A549 (cell line): ENCODE data around the gene COL4A5. TPM values are rescaled to one million over a fixed set of nuclear protein-coding genes. Genes with fewer than 3 reads are reported as not detected.
A peak's percentile ranks its signal among the peaks of the same experiment; 100 is the strongest.

ENCODE experiments used
- ATAC-seq, 2 experiments: fragments of 200-7000 bp in 1 of 2; fragments of >200 bp in 1 of 2; cut with Nextera tagmentation in 1 of 2; cut with Tn5 transposase in 1 of 2; 3 replicates each; pipeline versions ENCODE4 v1.8.0 to v1.9.1; 2018 to 2020; ENCODE audit warnings: mild to moderate bottlenecking in 1 of 2, moderate library complexity in 1 of 2
- CTCF ChIA-PET: fragments of 300-600 bp; sonication (Branson Sonifier 250); formaldehyde crosslinking; extraction: SDS; loops from one replicate; lab custom pipeline; 2021; ENCODE audit warnings: antibody characterized with exemption, inconsistent platforms; lab: Yijun Ruan, JAX
- POLR2A ChIA-PET: fragments of 350-600 bp; formaldehyde crosslinking; extraction: SDS; loops from one replicate; lab custom pipeline; 2021; ENCODE audit warnings: antibody characterized with exemption, inconsistent platforms; lab: Yijun Ruan, JAX
- DNase-seq, 2 experiments: peaks; one replicate each; pipeline versions ENCODE4 v3.0.0 to v3.0.0-alpha.2; 2011 to 2016; ENCODE audit warnings: low read depth in 1 of 2, low spot score in 1 of 2
- FAIRE-seq: peaks from 2 replicates; lab custom pipeline; 2011; peaks lifted over from hg19 to GRCh38; lab: Jason Lieb, UNC
- H3K27ac ChIP-seq, 2 experiments: fragments of >200 bp; sonication (Bioruptor Twin); formaldehyde crosslinking; 3 replicates each; pipeline ENCODE4 v1.5.1; 2016 to 2017
- H3K4me1 ChIP-seq: fragments of >200 bp; sonication (Bioruptor Twin); formaldehyde crosslinking; 3 replicates; pipeline ENCODE4 v1.6.1; 2016
- H3K4me2 ChIP-seq: fragments of >200 bp; sonication (Bioruptor Twin); formaldehyde crosslinking; 3 replicates; pipeline ENCODE4 v1.6.1; 2016
- H3K4me3 ChIP-seq: fragments of >200 bp; sonication (Bioruptor Twin); formaldehyde crosslinking; 3 replicates; pipeline ENCODE4 v1.5.1; 2016
- H3K9me3 ChIP-seq: fragments of >200 bp; sonication (Bioruptor Twin); formaldehyde crosslinking; 3 replicates; pipeline ENCODE4 v1.6.1; 2016
- ATOH8 ChIP-seq: fragments of 250-450 bp; sonication (Bioruptor Pico); IDR thresholded peaks from 2 replicates; pipeline ENCODE4 v1.5.0; 2020; ENCODE audit warnings: low read depth, mild to moderate bottlenecking, moderate library complexity
- CBX2 ChIP-seq: fragments of 200-600 bp; sonication (generic); IDR thresholded peaks from 2 replicates; pipeline ENCODE4 v1.6.1; 2016; ENCODE audit warnings: low read depth, mild to moderate bottlenecking, borderline replicate concordance
- CBX8 ChIP-seq: fragments of 200-600 bp; sonication (generic); IDR thresholded peaks from 2 replicates; pipeline ENCODE4 v1.6.1; 2016
- CEBPB ChIP-seq, 2 experiments: fragments of >200 bp in 1 of 2; sonication (Bioruptor Twin) in 1 of 2; formaldehyde crosslinking in 1 of 2; IDR thresholded peaks; 2 replicates each; pipeline ENCODE4 v1.6.1; 2012 to 2016
- CHD2 ChIP-seq: fragments of 150-350 bp; IDR thresholded peaks from 2 replicates; pipeline ENCODE4 v1.6.1; 2014; ENCODE audit warnings: low read length; ENCODE audit not compliant: partially characterized antibody
- CHD4 ChIP-seq: fragments of 200-600 bp; sonication (generic); IDR thresholded peaks from 2 replicates; pipeline ENCODE4 v1.6.1; 2016; ENCODE audit warnings: antibody characterized with exemption, mild to moderate bottlenecking, borderline replicate concordance
- EP300 ChIP-seq, 2 experiments: fragments of >200 bp; sonication (Bioruptor Twin); formaldehyde crosslinking; IDR thresholded peaks; 2 replicates in 1 of 2; 3 replicates in 1 of 2; pipeline ENCODE4 v1.6.1; 2016 to 2017
- FOSL2 ChIP-seq, 2 experiments: fragments of 450-650 bp in 1 of 2; fragments of >200 bp in 1 of 2; sonication (Bioruptor Twin) in 1 of 2; formaldehyde crosslinking; IDR thresholded peaks; 2 replicates each; pipeline versions ENCODE4 v1.5.0 to v1.6.1; 2016 to 2020; ENCODE audit warnings: mild to moderate bottlenecking in 1 of 2, moderate library complexity in 1 of 2
- FOXS1 ChIP-seq: fragments of 250-450 bp; sonication (Bioruptor Pico); IDR thresholded peaks from 2 replicates; pipeline ENCODE4 v1.5.0; 2020; ENCODE audit warnings: mild to moderate bottlenecking, moderate library complexity
- GATA3 ChIP-seq: IDR thresholded peaks from 2 replicates; pipeline ENCODE4 v1.6.1; 2012; ENCODE audit warnings: borderline replicate concordance
- HOXA7 ChIP-seq: fragments of 250-450 bp; sonication (Bioruptor Pico); IDR thresholded peaks from 2 replicates; pipeline ENCODE4 v1.5.0; 2020; ENCODE audit warnings: mild to moderate bottlenecking, moderate library complexity
- JUNB ChIP-seq: fragments of >200 bp; sonication (Bioruptor Twin); formaldehyde crosslinking; IDR thresholded peaks from 2 replicates; pipeline ENCODE4 v1.6.1; 2016
- KDM1A ChIP-seq: fragments of 200-600 bp; sonication (generic); IDR thresholded peaks from 2 replicates; pipeline ENCODE4 v1.6.1; 2016; ENCODE audit warnings: low read depth, mild to moderate bottlenecking
- MAZ ChIP-seq: fragments of 150-350 bp; IDR thresholded peaks from 2 replicates; pipeline ENCODE4 v1.6.1; 2014; ENCODE audit warnings: antibody characterized with exemption, low read depth, low read length, borderline replicate concordance
- NR3C1 ChIP-seq: fragments of >200 bp; sonication (Bioruptor Twin); formaldehyde crosslinking; IDR thresholded peaks from 3 replicates; pipeline ENCODE4 v1.6.1; 2017
- RCOR1 ChIP-seq: fragments of 150-350 bp; IDR thresholded peaks from 2 replicates; pipeline ENCODE4 v1.6.1; 2014; ENCODE audit warnings: antibody characterized with exemption, low read length, low read depth
- RNF2 ChIP-seq: fragments of 200-600 bp; sonication (generic); IDR thresholded peaks from 2 replicates; pipeline ENCODE4 v1.6.1; 2016; ENCODE audit warnings: low read depth, mild to moderate bottlenecking, antibody characterized with exemption, moderate library complexity, borderline replicate concordance
- USF2 ChIP-seq: fragments of 450-650 bp; IDR thresholded peaks from 2 replicates; pipeline ENCODE4 v1.6.1; 2014; ENCODE audit warnings: antibody characterized with exemption
- ZFP36 ChIP-seq: fragments of 450-650 bp; IDR thresholded peaks from 2 replicates; pipeline ENCODE4 v1.6.1; 2014; ENCODE audit warnings: borderline replicate concordance; ENCODE audit not compliant: partially characterized antibody
- WGBS: methylation state at CpG from one replicate; pipeline ENCODE4 v1.1.6; 2017; ENCODE audit errors: missing lambda C conversion rate; 5-methylcytosine and 5-hydroxymethylcytosine counted together
- polyA plus RNA-seq, 4 experiments: library from polyadenylated mRNA; depleted of rRNA in 3 of 4; stranded (reverse); fragments of >200 nt; fragmentation: RNase III in 1 of 4; extraction: RNeasy Plus Mini Kit Qiagen cat#74134 plus additional on column Dnase treatment in 1 of 4; gene quantifications; 2 replicates in 3 of 4; 3 replicates in 1 of 4; pipeline ENCODE4 v1.2.3, GENCODE V29; 2011 to 2017
- TF ChIP-seq, protein P1 (sequence below): fragments of >200 bp; sonication (Bioruptor Twin); formaldehyde crosslinking; IDR thresholded peaks from 3 replicates; pipeline ENCODE4 v1.5.1; 2016
- TF ChIP-seq, protein P2 (sequence below): fragments of 250-450 bp; sonication (Bioruptor Pico); IDR thresholded peaks from 2 replicates; pipeline ENCODE4 v1.5.0; 2021; ENCODE audit warnings: mild to moderate bottlenecking, moderate library complexity, borderline replicate concordance
- TF ChIP-seq, protein P3 (sequence below): fragments of 200-600 bp; sonication (generic); IDR thresholded peaks from 2 replicates; pipeline ENCODE4 v1.6.1; 2016; ENCODE audit warnings: antibody characterized with exemption, mild to moderate bottlenecking, moderate library complexity
- TF ChIP-seq, protein P4 (sequence below): IDR thresholded peaks from 2 replicates; pipeline ENCODE4 v1.6.1; 2012

Gene COL4A5
- polyA plus RNA-seq, 2 of the 4 experiments (the other 2 are of a cell fraction) = 17.5 to 48.6 TPM

- Histone ChIP-seq H3K27ac (no peak overlapping the region), H3K4me1 (peaks cover 6% of the 10 kb centered on the region; the same call in 1 of the 3 replicates), H3K4me2 (no peak overlapping the region), H3K4me3 (no peak overlapping the region), H3K9me3 (no peaks in the 10 kb centered on the region; the same call in 2 of the 3 replicates)
- ChIA-PET CTCF (no interaction called here), POLR2A (no interaction called here)
- DNase-seq (no peak), FAIRE-seq (no peak), ATAC-seq (no peak)
- no peak for TF ChIP-seq FOXS1 (CRISPR knock-in tag)
- no peak for TF ChIP-seq EP300 (IDR thresholded peaks at IDR 0.05)
- TF ChIP-seq HOXA7 (CRISPR knock-in tag) = no peak
- TF ChIP-seq NR3C1 = no peak
- TF ChIP-seq CEBPB (IDR thresholded peaks at IDR 0.05) = no peak
- TF ChIP-seq RCOR1 = no peak
- TF ChIP-seq CBX2 = no peak
- WGBS = 53% methylated on average over 5 of the region's 5 CpGs
Measured at GRCh38 chrX:108737754-108738153, 298.1 kb downstream of the COL4A5 start.

GRCh38 chrX:108740299-108740774 is 300.7 kb downstream of the COL4A5 start:
- POLR2A ChIA-PET = interaction anchor here (0.6 kb wide), 2 partner anchors 8 to 21 kb away, joined by 4 read pairs; no protein-coding TSS in a partner anchor
- H3K27ac ChIP-seq = no peak overlapping the region
- ATAC-seq (no peak), FAIRE-seq (no peak), DNase-seq (no peak)
- H3K9me3 ChIP-seq = no peaks in the 10 kb centered on the region
- H3K4me2 ChIP-seq = no peak overlapping the region
- H3K4me1 ChIP-seq = peaks cover 3% of the 10 kb centered on the region; the same call in 1 of the 3 replicates
- WGBS = 6% methylated on average over 1 of the region's 1 CpG
- TF ChIP-seq MAZ = no peak
- TF ChIP-seq, protein P1, sequence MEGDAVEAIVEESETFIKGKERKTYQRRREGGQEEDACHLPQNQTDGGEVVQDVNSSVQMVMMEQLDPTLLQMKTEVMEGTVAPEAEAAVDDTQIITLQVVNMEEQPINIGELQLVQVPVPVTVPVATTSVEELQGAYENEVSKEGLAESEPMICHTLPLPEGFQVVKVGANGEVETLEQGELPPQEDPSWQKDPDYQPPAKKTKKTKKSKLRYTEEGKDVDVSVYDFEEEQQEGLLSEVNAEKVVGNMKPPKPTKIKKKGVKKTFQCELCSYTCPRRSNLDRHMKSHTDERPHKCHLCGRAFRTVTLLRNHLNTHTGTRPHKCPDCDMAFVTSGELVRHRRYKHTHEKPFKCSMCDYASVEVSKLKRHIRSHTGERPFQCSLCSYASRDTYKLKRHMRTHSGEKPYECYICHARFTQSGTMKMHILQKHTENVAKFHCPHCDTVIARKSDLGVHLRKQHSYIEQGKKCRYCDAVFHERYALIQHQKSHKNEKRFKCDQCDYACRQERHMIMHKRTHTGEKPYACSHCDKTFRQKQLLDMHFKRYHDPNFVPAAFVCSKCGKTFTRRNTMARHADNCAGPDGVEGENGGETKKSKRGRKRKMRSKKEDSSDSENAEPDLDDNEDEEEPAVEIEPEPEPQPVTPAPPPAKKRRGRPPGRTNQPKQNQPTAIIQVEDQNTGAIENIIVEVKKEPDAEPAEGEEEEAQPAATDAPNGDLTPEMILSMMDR = no peak
- TF ChIP-seq ATOH8 (CRISPR knock-in tag) = no peak
- TF ChIP-seq, protein P2, sequence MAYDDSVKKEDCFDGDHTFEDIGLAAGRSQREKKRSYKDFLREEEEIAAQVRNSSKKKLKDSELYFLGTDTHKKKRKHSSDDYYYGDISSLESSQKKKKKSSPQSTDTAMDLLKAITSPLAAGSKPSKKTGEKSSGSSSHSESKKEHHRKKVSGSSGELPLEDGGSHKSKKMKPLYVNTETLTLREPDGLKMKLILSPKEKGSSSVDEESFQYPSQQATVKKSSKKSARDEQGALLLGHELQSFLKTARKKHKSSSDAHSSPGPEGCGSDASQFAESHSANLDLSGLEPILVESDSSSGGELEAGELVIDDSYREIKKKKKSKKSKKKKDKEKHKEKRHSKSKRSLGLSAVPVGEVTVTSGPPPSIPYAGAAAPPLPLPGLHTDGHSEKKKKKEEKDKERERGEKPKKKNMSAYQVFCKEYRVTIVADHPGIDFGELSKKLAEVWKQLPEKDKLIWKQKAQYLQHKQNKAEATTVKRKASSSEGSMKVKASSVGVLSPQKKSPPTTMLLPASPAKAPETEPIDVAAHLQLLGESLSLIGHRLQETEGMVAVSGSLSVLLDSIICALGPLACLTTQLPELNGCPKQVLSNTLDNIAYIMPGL (CRISPR knock-in tag) = no peak
- TF ChIP-seq CHD4 = no peak
- no peak for TF ChIP-seq EP300 (IDR thresholded peaks at IDR 0.05)
- peak; percentile 95 for TF ChIP-seq RNF2
- no peak for TF ChIP-seq KDM1A
- TF ChIP-seq JUNB = no peak
- TF ChIP-seq ZFP36 = peak; percentile 36
- no peak for TF ChIP-seq CHD2
- TF ChIP-seq, protein P3, sequence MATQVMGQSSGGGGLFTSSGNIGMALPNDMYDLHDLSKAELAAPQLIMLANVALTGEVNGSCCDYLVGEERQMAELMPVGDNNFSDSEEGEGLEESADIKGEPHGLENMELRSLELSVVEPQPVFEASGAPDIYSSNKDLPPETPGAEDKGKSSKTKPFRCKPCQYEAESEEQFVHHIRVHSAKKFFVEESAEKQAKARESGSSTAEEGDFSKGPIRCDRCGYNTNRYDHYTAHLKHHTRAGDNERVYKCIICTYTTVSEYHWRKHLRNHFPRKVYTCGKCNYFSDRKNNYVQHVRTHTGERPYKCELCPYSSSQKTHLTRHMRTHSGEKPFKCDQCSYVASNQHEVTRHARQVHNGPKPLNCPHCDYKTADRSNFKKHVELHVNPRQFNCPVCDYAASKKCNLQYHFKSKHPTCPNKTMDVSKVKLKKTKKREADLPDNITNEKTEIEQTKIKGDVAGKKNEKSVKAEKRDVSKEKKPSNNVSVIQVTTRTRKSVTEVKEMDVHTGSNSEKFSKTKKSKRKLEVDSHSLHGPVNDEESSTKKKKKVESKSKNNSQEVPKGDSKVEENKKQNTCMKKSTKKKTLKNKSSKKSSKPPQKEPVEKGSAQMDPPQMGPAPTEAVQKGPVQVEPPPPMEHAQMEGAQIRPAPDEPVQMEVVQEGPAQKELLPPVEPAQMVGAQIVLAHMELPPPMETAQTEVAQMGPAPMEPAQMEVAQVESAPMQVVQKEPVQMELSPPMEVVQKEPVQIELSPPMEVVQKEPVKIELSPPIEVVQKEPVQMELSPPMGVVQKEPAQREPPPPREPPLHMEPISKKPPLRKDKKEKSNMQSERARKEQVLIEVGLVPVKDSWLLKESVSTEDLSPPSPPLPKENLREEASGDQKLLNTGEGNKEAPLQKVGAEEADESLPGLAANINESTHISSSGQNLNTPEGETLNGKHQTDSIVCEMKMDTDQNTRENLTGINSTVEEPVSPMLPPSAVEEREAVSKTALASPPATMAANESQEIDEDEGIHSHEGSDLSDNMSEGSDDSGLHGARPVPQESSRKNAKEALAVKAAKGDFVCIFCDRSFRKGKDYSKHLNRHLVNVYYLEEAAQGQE = no peak
- no peak for TF ChIP-seq FOSL2 (IDR thresholded peaks at IDR 0.05)
- TF ChIP-seq FOSL2 (CRISPR knock-in tag; IDR thresholded peaks at IDR 0.05) = no peak
- peak; percentile 98 for TF ChIP-seq CBX8
- TF ChIP-seq RCOR1 = no peak
- TF ChIP-seq, protein P4, sequence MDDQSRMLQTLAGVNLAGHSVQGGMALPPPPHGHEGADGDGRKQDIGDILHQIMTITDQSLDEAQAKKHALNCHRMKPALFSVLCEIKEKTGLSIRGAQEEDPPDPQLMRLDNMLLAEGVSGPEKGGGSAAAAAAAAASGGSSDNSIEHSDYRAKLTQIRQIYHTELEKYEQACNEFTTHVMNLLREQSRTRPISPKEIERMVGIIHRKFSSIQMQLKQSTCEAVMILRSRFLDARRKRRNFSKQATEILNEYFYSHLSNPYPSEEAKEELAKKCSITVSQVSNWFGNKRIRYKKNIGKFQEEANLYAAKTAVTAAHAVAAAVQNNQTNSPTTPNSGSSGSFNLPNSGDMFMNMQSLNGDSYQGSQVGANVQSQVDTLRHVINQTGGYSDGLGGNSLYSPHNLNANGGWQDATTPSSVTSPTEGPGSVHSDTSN = no peak
- TF ChIP-seq USF2 = no peak
- TF ChIP-seq GATA3 = no peak
- CTCF ChIA-PET = no interaction called here
- H3K4me3 ChIP-seq = no peak overlapping the region
